Tibial nerve (tissue), 4 donors: ENCODE data around the gene MAU2.

Source experiments
- CTCF ChIP-seq, 5 experiments: fragments of 200-600 bp in 3 of 5; fragments of 450-650 bp in 2 of 5; sonication (generic) in 3 of 5; IDR thresholded peaks; one replicate each; pipeline ENCODE4 v1.5.1; 2016 to 2019; ENCODE audit warnings: antibody characterized with exemption in 5 of 5, mild to moderate bottlenecking in 3 of 5, moderate library complexity in 2 of 5
- EP300 ChIP-seq, 2 donors: sonication (generic); formaldehyde crosslinking; IDR thresholded peaks; one replicate each; pipeline ENCODE4 v1.6.1; 2017; ENCODE audit warnings: antibody characterized with exemption in 2 of 2, mild to moderate bottlenecking in 1 of 2
- POLR2A ChIP-seq, 2 donors: fragments of 450-650 bp; IDR thresholded peaks; one replicate each; pipeline ENCODE4 v1.6.1; 2017; ENCODE audit warnings: antibody characterized with exemption in 2 of 2, mild to moderate bottlenecking in 2 of 2, moderate library complexity in 2 of 2

- TF ChIP-seq POLR2A (IDR thresholded peaks at IDR 0.05) (no peak), CTCF (IDR thresholded peaks at IDR 0.05) (no peak), EP300 (IDR thresholded peaks at IDR 0.05) (no peak)
These were observed 14.9 kb upstream of the MAU2 start for GRCh38 chr19:19305696-19306095.
